B cell (primary cell): ENCODE measurements around the gene EYA4. TPM values are rescaled to one million over a fixed set of nuclear protein-coding genes. Genes with fewer than 3 reads are reported as not detected.

Source experiments
- ATAC-seq: fragments of 200-7000 bp; cut with Tn5 transposase; one replicate; pipeline ENCODE4 v1.10.0; 2021; ENCODE audit warnings: low read depth, mild to moderate bottlenecking, moderate number of reproducible peaks, moderate library complexity
- CTCF ChIA-PET: fragments of 350-600 bp; sonication (Branson Sonifier 250); formaldehyde crosslinking; loops from one replicate; lab custom pipeline; 2021; ENCODE audit warnings: antibody characterized with exemption, inconsistent platforms; lab: Charles Lee
- POLR2A ChIA-PET: fragments of 350-600 bp; sonication (Branson Sonifier 250); formaldehyde crosslinking; loops from one replicate; lab custom pipeline; 2021; ENCODE audit warnings: antibody characterized with exemption; lab: Charles Lee
- DNase-seq: peaks from one replicate; pipeline ENCODE4 v3.0.0; 2013
- H2AFZ ChIP-seq: 2 replicates; pipeline ENCODE4 v1.6.1; 2012; ENCODE audit warnings: mild to moderate bottlenecking, low read depth, low read length; ENCODE audit not compliant: insufficient read depth, poor library complexity, severe bottlenecking
- H3K27ac ChIP-seq, 2 donors: 1 replicate in 1 of 2; 2 replicates in 1 of 2; pipeline ENCODE4 v1.5.1; 2012 to 2013; ENCODE audit warnings: low read length in 2 of 2, mild to moderate bottlenecking in 2 of 2, moderate library complexity in 1 of 2
- H3K27me3 ChIP-seq, 4 experiments: fragments of 200-600 bp in 1 of 4; sonication (generic) in 1 of 4; replicated peaks in 1 of 4; 1 replicate in 2 of 4; 2 replicates in 2 of 4; pipeline versions ENCODE4 v1.6.1 to v1.7.0; 2013 to 2016; ENCODE audit warnings: low read length in 3 of 4, mild to moderate bottlenecking in 2 of 4, mixed read lengths in 1 of 4, moderate library complexity in 1 of 4; ENCODE audit not compliant: insufficient read depth in 4 of 4, control insufficient read depth in 3 of 4; ENCODE audit errors: control extremely low read depth in 1 of 4
- H3K36me3 ChIP-seq, 2 experiments: replicated peaks in 1 of 2; 1 replicate in 1 of 2; 2 replicates in 1 of 2; pipeline versions ENCODE4 v1.6.1 to v1.7.1; 2013; ENCODE audit warnings: low read length in 1 of 2; ENCODE audit not compliant: insufficient read depth in 2 of 2, control insufficient read depth in 1 of 2; ENCODE audit errors: control extremely low read depth in 1 of 2, extremely low read depth in 1 of 2
- H3K4me1 ChIP-seq, 2 donors: fragments of 200-600 bp in 1 of 2; sonication (generic) in 1 of 2; 1 replicate in 1 of 2; 2 replicates in 1 of 2; pipeline versions ENCODE4 v1.5.1 to v1.6.1; 2013 to 2017; ENCODE audit warnings: low read length in 2 of 2; ENCODE audit not compliant: control insufficient read depth in 2 of 2, insufficient read depth in 2 of 2
- H3K4me2 ChIP-seq: replicated peaks from 2 replicates; pipeline ENCODE3; 2012; ENCODE audit warnings: mild to moderate bottlenecking, low read depth, low read length; ENCODE audit not compliant: poor library complexity, severe bottlenecking
- H3K4me3 ChIP-seq, 5 experiments: fragments of 200-600 bp in 1 of 5; sonication (generic) in 1 of 5; 1 replicate in 3 of 5; 2 replicates in 2 of 5; pipeline versions ENCODE4 v1.5.1 to v1.7.0; 2011 to 2016; ENCODE audit warnings: low read length in 4 of 5, mild to moderate bottlenecking in 4 of 5, low read depth in 2 of 5, control low read depth in 1 of 5, moderate library complexity in 1 of 5; ENCODE audit not compliant: insufficient read depth in 1 of 5; ENCODE audit errors: control extremely low read depth in 1 of 5, extremely low read depth in 1 of 5
- H3K79me2 ChIP-seq: fragments of 200-600 bp; sonication (generic); one replicate; pipeline ENCODE4 v1.6.0; 2016; ENCODE audit warnings: low read length; ENCODE audit not compliant: control insufficient read depth, insufficient read depth
- H3K9ac ChIP-seq: fragments of 200-600 bp; sonication (generic); 2 replicates; pipeline ENCODE4 v1.6.1; 2017; ENCODE audit warnings: mild to moderate bottlenecking, low read length, moderate library complexity
- H3K9me3 ChIP-seq, 3 donors: one replicate each; pipeline versions ENCODE4 v1.6.1 to v1.7.1; 2013; ENCODE audit warnings: low read length in 2 of 3; ENCODE audit not compliant: control insufficient read depth in 2 of 3, insufficient read depth in 1 of 3; ENCODE audit errors: control extremely low read depth in 1 of 3
- H4K20me1 ChIP-seq: 2 replicates; pipeline ENCODE4 v1.6.0; 2012; ENCODE audit warnings: mild to moderate bottlenecking, low read length; ENCODE audit not compliant: insufficient read depth, control insufficient read depth, poor library complexity, severe bottlenecking
- H3K27ac Mint-ChIP-seq: one replicate; pipeline ENCODE4 v1.8.0; 2021; ENCODE audit warnings: mixed read lengths
- H3K27me3 Mint-ChIP-seq: one replicate; pipeline ENCODE4 v1.8.0; 2021; ENCODE audit warnings: mixed read lengths
- H3K4me1 Mint-ChIP-seq: one replicate; pipeline ENCODE4 v1.8.0; 2021; ENCODE audit warnings: mixed read lengths
- H3K4me3 Mint-ChIP-seq: one replicate; pipeline ENCODE4 v1.8.0; 2021; ENCODE audit warnings: mixed read lengths
- H3K9me3 Mint-ChIP-seq: one replicate; pipeline ENCODE4 v1.8.0; 2022; ENCODE audit warnings: mixed read lengths; ENCODE audit not compliant: insufficient read depth
- CTCF ChIP-seq: fragments of 200-600 bp; IDR thresholded peaks from one replicate; pipeline ENCODE4 v1.8.0; 2022; ENCODE audit warnings: antibody characterized with exemption, mild to moderate bottlenecking
- EZH2 ChIP-seq: IDR thresholded peaks from 2 replicates; pipeline ENCODE4 v1.6.1; 2012; ENCODE audit warnings: borderline replicate concordance, low read depth, mild to moderate bottlenecking, moderate library complexity, low read length; ENCODE audit not compliant: insufficient read depth, poor library complexity, severe bottlenecking
- WGBS: methylation state at CpG from one replicate; pipeline ENCODE4 v1.1.5; 2013; ENCODE audit warnings: missing lambda C conversion rate; ENCODE audit not compliant: insufficient coverage; 5-methylcytosine and 5-hydroxymethylcytosine counted together
- intact Hi-C: fragments of 100-400 bp; cut with micrococcal nuclease; formaldehyde crosslinking; loops from one replicate; pipeline ENCODE4 v1.10.0; 2022
- polyA plus RNA-seq: library from polyadenylated mRNA; depleted of rRNA; stranded (reverse); fragments of >200 nt; gene quantifications from 2 replicates; pipeline ENCODE4 v1.2.3, GENCODE V29; 2012
- total RNA-seq, 2 donors: library from RNA; stranded (reverse); fragments of 120-200 nt in 1 of 2; gene quantifications; 1 replicate in 1 of 2; 2 replicates in 1 of 2; pipeline versions ENCODE4 v1.2.3 to v1.2.4, GENCODE V29; 2013 to 2022

EYA4 gene
- total and polyA plus RNA-seq, 2 donors (not counting 1 experiment from before 2014, with no cell fraction given) = 0.49 TPM; not detected in 1

- Histone ChIP-seq H3K9me3 (no peaks in the 10 kb centered on the region), H2AFZ (no peak overlapping the region), H3K27me3 (no peaks in the 10 kb centered on the region), H3K36me3 (no peaks in the 10 kb centered on the region), H3K4me1 (no peaks in the 10 kb centered on the region), H3K9ac (no peak overlapping the region), H3K27ac (no peak overlapping the region), H3K79me2 (no peaks in the 10 kb centered on the region), H3K4me2 (no peak overlapping the region), H4K20me1 (no peaks in the 10 kb centered on the region), H3K4me3 (no peak overlapping the region)
- DNase-seq (no peak), ATAC-seq (no peak)
- Mint-ChIP-seq H3K4me1 (no peaks in the 10 kb centered on the region), H3K4me3 (no peak overlapping the region), H3K9me3 (no peaks in the 10 kb centered on the region), H3K27me3 (peaks cover 4% of the 10 kb centered on the region), H3K27ac (no peak overlapping the region)
- TF ChIP-seq CTCF (no peak), EZH2 (no peak)
- ChIA-PET CTCF (no interaction called here), POLR2A (no interaction called here)
- intact Hi-C loops = no loop called here
- WGBS = no CpG with 5 or more reads among the region's 3 CpGs
These were observed 22.3 kb upstream of the EYA4 start for GRCh38 chr6:133218852-133219251.

- H3K27me3 Mint-ChIP-seq = peaks cover 8% of the 10 kb centered on the region
- Histone ChIP-seq H3K4me3 (no peak overlapping the region), H3K4me1 (no peaks in the 10 kb centered on the region), H3K79me2 (no peaks in the 10 kb centered on the region), H3K4me2 (no peak overlapping the region), H3K36me3 (no peaks in the 10 kb centered on the region), H4K20me1 (no peaks in the 10 kb centered on the region), H3K27me3 (no peaks in the 10 kb centered on the region), H3K27ac (no peak overlapping the region), H2AFZ (no peak overlapping the region), H3K9ac (no peak overlapping the region), H3K9me3 (no peaks in the 10 kb centered on the region)
- ChIA-PET CTCF (no interaction called here), POLR2A (no interaction called here)
- no peak overlapping the region for H3K27ac Mint-ChIP-seq
- H3K9me3 Mint-ChIP-seq = no peaks in the 10 kb centered on the region
- no peaks in the 10 kb centered on the region for H3K4me1 Mint-ChIP-seq
- DNase-seq (no peak), ATAC-seq (no peak)
- intact Hi-C loops = no loop called here
- 80% methylated on average over 3 of the region's 3 CpGs for WGBS
- TF ChIP-seq EZH2 (no peak), CTCF (no peak)
- no peak overlapping the region for H3K4me3 Mint-ChIP-seq
These were observed 17.6 kb upstream of the EYA4 start for GRCh38 chr6:133223452-133224029.
